Esophagus muscularis mucosa (tissue), 3 donors: ENCODE measurements around the gene KCNA5.

ENCODE experiments used
- CTCF ChIP-seq, 3 experiments: fragments of 200-600 bp in 2 of 3; fragments of 450-650 bp in 1 of 3; sonication (generic) in 2 of 3; IDR thresholded peaks; one replicate each; pipeline ENCODE4 v1.5.1; 2017 to 2019; ENCODE audit warnings: antibody characterized with exemption in 3 of 3, mild to moderate bottlenecking in 2 of 3, moderate library complexity in 1 of 3
- POLR2A ChIP-seq: fragments of 450-650 bp; IDR thresholded peaks from one replicate; pipeline ENCODE4 v1.6.1; 2017; ENCODE audit warnings: antibody characterized with exemption, moderate library complexity, mild to moderate bottlenecking, low read depth

- TF ChIP-seq CTCF (IDR thresholded peaks at IDR 0.05) = no peak
- TF ChIP-seq POLR2A = no peak
Observed at GRCh38 chr12:5059358-5059757, 15.7 kb downstream of the KCNA5 start.
